GM10266 (cell line): Measurements from ENCODE around the gene NPC1.
"Not testable (repeated sequence)": the region's sequence is repeated elsewhere in the genome, so short reads cannot be mapped to it uniquely, and the experiment has no call there.

Experiments used
- DNase-seq: peaks from one replicate; pipeline ENCODE4 v3.0.0; 2012; ENCODE audit errors: extremely low spot score
- TF ChIP-seq, protein P1 (sequence below): IDR thresholded peaks from 2 replicates; pipeline ENCODE4 v1.5.1; 2012; ENCODE audit warnings: mild to moderate bottlenecking, low read depth; ENCODE audit not compliant: control insufficient read depth, insufficient read depth; ENCODE audit errors: missing control alignments

Gene NPC1

DNA sequence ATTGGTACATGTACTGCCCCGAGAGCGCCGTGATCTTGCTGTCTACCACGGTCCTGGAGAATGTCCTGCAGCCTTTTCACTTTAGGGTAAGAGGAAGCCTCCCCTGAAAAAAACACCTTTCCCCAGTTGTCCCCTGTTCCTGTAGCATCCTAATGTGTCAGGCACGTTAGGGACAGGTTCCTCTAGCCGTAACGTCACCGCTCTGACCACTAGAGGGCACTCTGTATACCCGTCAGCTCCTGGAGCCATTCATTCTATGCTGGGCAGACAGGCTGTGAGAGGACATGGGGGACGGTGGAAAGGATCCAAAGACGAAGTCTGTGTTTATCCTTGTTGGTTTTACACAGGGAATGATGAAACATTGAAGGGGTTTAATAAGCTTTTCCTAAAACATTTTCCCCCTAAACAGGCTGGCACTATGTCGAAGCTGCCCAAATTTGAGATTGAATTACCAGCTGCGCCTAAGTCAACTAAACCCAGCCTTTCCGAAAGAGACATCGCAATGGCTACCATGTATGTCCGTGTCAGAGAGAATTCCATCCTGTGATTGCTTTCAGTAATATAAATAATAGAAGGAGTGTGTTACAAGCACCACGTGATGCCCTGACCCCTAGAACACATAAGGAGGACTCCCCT is 70.3 kb downstream of the NPC1 start:
- peak; percentile 75 for DNase-seq
- TF ChIP-seq, protein P1, sequence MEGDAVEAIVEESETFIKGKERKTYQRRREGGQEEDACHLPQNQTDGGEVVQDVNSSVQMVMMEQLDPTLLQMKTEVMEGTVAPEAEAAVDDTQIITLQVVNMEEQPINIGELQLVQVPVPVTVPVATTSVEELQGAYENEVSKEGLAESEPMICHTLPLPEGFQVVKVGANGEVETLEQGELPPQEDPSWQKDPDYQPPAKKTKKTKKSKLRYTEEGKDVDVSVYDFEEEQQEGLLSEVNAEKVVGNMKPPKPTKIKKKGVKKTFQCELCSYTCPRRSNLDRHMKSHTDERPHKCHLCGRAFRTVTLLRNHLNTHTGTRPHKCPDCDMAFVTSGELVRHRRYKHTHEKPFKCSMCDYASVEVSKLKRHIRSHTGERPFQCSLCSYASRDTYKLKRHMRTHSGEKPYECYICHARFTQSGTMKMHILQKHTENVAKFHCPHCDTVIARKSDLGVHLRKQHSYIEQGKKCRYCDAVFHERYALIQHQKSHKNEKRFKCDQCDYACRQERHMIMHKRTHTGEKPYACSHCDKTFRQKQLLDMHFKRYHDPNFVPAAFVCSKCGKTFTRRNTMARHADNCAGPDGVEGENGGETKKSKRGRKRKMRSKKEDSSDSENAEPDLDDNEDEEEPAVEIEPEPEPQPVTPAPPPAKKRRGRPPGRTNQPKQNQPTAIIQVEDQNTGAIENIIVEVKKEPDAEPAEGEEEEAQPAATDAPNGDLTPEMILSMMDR = peak; percentile 95

DNA sequence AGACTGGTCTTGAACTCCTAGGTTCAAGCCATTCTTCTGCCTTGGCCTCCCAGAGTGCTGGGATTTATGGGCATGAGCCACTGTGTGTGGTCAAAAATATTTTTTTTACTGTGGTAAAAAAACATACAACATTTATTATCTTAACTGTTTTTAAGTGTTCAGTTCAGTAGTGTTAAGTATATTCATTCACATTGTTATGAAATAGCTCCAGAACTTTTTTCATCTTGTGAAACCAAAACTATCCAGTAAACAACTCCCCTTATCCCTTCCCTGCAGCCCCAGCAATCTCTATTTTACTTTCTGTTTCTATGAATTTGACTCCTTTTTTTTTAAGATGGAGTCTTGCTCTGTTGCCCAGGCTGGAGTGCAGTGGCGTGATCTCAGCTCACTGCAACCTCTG is 73.7 kb downstream of the NPC1 start:
- TF ChIP-seq, protein P1 = no peak
- no peak for DNase-seq

DNA sequence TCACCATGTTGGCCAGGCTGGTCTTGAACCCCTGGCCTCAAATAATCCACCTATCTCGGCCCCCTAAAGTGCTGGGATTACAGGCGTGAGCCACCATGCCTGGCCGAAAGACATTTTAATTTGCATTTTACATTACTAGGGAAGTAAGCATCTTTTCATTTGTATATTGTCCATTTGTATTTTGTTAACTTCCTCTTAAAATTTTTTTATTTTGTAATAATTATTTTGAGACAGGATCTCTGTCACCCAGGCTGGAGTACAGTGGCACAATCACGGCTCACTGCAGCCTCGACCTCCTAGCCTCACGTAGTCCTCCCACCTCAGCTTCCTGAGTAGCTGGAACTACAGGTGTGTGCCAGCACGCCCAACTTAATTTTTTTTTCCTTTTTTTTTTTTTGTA is 74.1 kb downstream of the NPC1 start:
- DNase-seq = not testable (repeated sequence)

DNA sequence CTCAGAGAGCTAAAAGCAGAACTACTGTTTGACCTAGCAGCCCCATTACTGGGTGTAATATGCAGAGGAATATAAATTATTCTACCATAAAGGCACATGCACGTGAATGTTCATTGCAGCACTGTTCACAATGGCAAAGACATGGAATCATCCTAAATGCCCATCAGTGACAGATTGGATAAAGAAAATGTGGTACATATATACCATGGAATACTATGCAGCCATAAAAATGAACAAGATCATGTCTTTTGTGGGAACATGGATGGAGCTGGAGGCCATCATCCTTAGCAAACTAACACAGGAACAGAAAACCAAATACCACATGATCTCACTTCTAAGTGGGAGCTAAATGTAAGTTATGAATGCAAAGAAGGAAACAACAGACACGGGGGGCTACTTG is 75.4 kb downstream of the NPC1 start:
- not testable (repeated sequence) for DNase-seq

DNA sequence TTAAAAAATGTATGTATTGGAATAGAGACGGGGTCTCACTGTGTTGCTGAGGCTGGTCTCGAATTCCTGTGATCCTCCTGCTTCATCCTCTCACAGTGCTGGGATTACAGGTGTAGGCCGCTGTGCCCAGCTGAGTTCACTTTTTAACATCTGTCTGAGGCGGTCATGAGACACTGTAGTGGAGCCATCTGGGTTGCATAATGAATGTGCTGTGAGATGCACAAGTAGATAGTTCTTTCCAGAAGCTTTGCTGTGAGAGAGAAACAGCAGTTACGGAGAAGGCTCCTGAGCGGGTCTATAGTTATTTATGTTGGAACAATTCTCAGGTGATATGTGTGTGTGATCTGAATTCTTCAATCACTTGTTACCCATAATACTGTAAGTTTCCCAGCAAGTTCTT is 79.9 kb downstream of the NPC1 start:
- TF ChIP-seq, protein P1 = no peak
- no peak for DNase-seq

DNA sequence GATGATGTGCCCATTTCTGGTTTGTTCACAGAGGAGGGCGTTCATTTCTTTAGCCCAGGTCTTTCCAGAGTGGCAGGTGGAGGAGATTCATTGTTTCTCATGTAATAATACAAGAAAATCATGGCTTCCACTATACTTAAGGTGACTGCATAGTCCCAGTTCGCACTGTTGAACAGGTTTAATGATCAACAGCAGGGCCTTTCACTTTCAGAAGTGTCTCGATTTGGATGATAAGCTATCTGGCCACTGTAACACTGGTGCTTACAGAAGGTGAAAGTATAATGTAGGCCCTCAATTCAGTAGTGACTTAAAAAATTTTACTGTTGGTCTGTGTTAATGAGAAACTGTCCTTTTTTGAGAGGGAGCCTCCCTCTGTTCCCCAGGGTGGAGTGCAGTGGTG is 81.6 kb downstream of the NPC1 start:
- TF ChIP-seq, protein P1 = no peak
- peak; percentile 66 for DNase-seq

DNA sequence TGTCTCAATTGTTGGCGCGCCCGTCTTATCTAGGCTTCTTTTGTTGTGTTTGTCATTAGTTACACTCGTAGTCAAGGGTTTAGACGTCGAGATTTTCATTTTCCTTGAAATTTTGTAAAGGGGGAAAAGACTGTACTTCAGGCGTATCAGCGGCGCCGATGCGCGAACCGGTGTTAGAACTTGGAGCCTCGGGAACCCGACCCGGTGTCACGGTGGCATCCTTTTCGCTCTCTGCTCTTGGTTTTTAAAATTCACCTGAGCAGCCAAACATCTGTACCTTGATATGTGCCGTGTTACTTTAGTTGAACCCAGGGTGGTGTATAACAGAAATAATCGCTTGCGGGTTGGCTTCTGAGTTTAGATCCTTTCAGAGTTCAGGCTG is 82.4 kb downstream of the NPC1 start:
- TF ChIP-seq, protein P1 = no peak
- DNase-seq = no peak

DNA sequence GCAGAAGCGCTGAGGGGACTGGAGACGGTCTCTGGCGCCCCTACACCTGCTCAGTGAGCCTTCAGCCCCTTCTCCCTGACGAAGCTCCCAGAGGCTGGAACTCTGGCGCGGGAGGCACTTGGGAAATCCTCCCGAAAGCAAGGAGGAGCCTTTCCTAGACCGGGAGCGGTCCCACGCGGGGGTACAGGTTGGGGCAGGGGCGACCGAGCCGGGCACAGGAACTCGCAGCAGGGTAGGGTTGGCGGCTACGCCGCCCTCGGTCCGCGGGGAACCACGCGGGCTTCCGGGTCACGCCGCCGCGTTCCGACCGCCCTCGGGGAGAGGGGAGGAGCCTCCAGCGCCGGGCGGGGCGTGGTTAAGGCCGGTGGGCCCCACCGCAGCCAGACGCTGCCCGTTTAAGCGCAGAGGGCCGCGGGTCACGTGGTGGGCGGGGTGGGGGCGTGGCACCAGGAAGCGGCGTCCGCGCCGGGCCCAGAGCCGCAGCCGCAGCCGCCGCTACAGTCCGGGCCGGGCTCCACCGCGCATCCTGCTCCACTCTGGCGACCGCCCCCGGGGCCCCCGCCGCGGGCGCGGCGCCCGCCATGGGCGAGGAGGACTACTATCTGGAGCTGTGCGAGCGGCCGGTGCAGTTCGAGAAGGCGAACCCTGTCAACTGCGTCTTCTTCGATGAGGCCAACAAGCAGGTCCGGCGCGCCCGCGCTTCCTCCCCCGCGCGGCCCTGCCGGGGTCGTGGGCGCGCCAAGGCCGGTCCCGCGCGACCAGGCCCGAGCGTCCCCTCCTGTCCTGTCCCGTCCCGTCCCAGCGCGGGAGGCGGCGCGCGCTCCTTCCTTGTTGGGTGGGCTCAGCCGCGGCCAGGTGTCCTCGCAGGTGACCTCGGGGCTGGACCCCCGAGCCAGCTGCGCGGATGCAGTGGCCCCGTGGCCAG is 83.0 kb downstream of the NPC1 start, which contains the start of gene RMC1:
Gene RMC1, plus strand, starts transcription at position 474 of the 925 bp plus-strand sequence. Its CDS starts 108 bp downstream, at position 582.
- TF ChIP-seq, protein P1 = peak; percentile 26
- peak; percentile 96 for DNase-seq
